DMS79 (cell line): ENCODE results near the gene PGK1.
"Not testable (repeated sequence)": the region's sequence is repeated elsewhere in the genome, so short reads cannot be mapped to it uniquely, and the experiment has no call there.

Source experiments
- DNase-seq: peaks from one replicate; lab custom pipeline; 2025; lab: John Stamatoyannopoulos, UW

The PGK1 gene

GRCh38 chrX:78116365-78116764 is 12.3 kb downstream of the PGK1 start:
- no peak for DNase-seq

GRCh38 chrX:78116766-78117165 is 12.7 kb downstream of the PGK1 start:
- no peak for DNase-seq

- no peak for DNase-seq
Observed at GRCh38 chrX:78118628-78119027, 14.6 kb downstream of the PGK1 start.

DNA sequence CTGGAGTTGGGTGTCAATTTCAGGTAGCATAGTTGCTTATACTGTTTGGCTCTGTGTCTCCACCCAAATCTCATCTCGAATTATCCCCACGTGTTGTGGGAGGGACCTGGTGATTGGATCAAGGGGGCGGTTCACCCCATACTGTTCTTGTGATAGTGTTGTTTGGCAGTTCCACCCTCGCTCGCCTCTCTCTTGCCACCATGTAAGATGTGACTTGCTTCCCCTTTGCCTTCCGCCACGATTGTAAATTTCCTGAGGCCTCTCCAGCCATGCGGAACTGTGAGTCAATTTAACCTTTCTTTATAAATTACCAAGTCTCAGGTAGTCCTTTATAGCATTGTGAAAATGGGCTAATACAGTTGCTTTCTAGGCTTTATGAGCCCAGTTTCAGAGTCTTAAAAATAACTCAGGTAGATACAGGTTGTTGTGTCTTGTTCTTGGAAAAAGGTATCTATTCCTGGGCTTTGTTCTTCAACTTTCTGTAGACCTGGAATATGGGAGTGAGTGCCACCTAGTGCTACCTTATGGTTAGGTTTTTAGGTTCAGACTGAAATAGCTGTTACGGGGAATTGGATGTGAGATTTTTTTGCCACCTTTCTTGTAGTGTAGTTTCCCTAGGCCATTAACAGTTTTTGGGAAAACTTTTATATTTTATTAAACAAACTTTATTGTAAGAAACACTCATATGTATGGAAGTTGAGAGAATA is 15.6 kb downstream of the PGK1 start:
- DNase-seq, result no peak

DNA sequence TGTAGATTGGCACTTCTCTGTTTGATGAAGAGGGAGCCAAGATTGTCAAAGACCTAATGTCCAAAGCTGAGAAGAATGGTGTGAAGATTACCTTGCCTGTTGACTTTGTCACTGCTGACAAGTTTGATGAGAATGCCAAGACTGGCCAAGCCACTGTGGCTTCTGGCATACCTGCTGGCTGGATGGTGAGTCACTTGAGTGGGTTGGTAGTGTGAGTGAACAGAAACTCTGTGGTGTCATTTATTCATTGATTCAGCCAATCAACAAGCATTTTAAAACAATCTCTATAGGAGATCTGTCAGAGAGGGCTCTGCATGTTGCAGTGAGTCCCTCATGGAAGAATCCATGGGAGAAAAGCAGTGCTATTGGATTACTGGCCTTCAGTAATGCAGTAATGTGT is 19.1 kb downstream of the PGK1 start:
- no peak for DNase-seq

DNA sequence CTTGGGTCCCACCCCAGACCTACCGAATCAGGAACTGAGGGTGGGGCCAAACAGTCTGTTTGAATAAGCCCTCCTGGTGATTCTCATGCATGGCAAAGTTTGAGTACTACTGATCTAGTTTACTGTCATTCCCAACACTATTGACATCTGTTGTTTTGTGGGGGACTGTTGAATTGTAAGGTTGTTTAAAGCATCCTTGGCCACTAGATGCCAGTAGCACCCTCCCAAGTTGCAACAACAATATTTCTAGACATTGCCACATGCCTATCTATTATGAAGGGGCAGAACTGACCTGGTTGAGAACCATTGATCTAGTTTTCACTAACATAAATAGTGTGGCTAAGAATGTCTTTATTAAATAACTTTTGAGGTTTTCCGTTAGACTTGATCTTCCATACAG is 20.3 kb downstream of the PGK1 start:
- DNase-seq, result no peak

- no peak for DNase-seq
Observed at GRCh38 chrX:78125148-78125547, 21.1 kb downstream of the PGK1 start.

DNA sequence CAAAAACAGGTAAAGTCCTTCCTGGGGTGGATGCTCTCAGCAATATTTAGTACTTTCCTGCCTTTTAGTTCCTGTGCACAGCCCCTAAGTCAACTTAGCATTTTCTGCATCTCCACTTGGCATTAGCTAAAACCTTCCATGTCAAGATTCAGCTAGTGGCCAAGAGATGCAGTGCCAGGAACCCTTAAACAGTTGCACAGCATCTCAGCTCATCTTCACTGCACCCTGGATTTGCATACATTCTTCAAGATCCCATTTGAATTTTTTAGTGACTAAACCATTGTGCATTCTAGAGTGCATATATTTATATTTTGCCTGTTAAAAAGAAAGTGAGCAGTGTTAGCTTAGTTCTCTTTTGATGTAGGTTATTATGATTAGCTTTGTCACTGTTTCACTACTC is 21.7 kb downstream of the PGK1 start:
- not testable (repeated sequence) for DNase-seq

- no peak for DNase-seq
Observed at GRCh38 chrX:78129714-78130113, 25.7 kb downstream of the PGK1 start.

GRCh38 chrX:78130396-78130795 is 26.3 kb downstream of the PGK1 start:
- DNase-seq, result no peak

DNA sequence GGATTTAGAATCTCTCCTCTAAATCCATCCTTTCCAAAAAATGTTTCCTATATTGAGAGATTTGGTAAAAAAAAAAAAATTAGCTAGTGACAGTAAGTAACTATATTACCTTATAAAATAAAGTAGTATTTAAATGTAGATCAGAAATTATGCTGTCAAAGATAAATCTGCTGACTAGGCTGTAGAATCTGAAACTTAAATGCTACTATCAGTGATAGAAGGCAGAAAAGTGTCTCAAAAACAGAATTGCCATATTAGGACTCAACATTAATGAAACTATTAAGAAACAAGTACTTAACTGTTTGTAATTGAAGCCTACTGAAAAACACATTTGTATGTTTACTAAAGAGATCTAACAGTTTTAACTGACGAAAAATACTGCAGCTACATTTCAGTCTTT is 27.1 kb downstream of the PGK1 start:
- no peak for DNase-seq

DNA sequence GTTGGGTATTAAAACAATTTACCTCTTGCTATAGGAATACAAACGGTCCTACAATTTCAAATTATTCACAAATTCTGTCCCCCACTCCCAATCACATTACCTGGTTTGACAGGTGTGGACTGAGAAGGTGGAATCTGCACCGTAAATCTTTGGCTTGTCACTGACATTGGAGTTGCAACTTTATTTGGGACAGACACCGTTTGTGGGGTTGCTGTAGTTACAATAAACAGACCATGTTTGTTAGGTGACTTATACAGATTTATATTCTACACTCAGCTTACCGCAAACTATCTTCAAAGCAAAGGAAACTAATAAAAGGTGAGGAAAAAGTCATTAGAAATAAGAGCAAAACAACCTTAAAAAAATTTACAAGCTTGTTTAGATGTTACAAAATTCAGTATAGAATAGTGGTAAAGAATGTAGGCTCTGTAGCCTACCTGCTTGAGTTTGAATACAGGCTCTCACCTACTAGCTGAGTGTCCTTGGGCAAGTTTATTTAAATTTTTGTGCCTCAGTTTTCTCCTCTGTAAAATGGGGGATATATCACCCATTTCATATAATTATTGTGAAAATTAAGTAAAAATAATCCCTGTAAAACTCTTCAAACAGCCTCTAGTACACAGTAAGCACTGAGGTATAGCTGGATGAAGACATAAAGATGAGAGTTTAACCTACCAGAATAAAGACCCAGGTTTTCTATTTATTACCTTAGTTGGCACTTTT is 29.4 kb downstream of the PGK1 start:
- DNase-seq, result no peak

GRCh38 chrX:78139160-78140123 is 35.4 kb downstream of the PGK1 start, which contains the start of gene TAF9B:
TAF9B (minus strand) TSS chrX:78139650; CDS start chrX:78139611, 39 bp downstream.
- DNase-seq, result peak; percentile 74

DNA sequence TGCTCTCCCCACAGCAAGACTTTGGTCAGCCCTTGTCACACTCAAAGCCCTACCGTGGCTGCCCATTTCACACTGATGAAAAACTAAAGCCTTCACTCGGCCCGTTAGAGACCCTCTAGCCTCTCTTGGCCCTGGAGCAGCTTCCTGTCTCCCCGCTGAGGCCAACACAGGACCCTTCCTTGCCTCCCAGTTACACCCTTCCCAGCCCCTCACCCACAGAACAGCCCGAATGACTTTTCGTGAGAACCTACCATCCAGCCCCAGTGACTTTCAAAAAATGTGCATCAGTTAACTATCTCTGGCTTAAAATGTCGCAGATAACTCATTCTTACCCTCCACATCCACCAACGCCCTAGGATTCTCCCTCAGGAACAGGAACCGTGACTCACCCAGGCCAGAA is 36.2 kb downstream of the PGK1 start:
- DNase-seq, result no peak

DNA sequence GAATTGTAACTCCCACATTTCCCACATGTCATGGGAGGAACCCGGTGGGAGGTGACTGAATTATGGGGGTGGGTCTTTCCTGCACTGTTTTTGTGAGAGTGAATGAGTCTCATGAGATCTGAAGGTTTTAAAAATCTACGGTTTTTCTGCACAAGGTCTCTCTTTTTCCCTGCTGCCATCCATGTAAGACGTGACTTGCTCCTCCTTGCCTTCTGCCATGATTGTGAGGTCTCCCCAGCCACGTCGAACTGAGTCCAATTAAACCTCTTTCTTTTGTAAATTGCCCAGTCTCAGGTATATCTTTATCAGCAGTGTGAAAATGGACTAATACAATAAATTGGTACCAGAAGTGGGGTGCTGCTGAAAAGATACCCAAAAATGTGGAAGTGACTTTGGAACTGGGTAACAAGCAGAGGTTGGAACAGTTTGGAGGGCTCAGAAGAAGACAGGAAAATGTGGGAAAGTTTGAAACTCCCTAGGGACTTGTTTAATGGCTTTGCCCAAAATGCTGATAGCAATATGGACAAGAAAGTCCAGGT is 43.0 kb downstream of the PGK1 start:
- not testable (repeated sequence) for DNase-seq

- DNase-seq, result not testable (repeated sequence)
Observed at GRCh38 chrX:78157373-78157772, 53.3 kb downstream of the PGK1 start.

DNA sequence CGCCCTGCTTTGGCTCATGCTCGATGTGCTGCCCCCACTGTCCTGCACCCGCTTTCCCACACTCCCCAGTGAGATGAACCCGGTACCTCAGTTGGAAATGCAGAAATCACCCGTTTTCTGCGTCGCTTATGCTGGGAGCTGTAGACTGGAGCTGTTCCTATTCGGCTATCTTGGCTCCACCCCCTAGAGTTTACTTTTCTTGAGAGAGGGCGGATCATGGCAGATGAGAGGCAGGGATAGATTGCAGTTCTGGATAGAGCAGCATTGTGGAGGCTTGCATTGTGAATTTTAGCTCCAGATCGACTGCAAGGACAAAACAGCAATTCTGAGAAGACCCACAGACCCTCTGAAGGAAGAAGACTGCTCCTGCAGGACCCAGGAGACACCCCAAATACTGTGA is 53.8 kb downstream of the PGK1 start:
- DNase-seq, result not testable (repeated sequence)

GRCh38 chrX:78160711-78161110 is 56.7 kb downstream of the PGK1 start:
- DNase-seq, result not testable (repeated sequence)

DNA sequence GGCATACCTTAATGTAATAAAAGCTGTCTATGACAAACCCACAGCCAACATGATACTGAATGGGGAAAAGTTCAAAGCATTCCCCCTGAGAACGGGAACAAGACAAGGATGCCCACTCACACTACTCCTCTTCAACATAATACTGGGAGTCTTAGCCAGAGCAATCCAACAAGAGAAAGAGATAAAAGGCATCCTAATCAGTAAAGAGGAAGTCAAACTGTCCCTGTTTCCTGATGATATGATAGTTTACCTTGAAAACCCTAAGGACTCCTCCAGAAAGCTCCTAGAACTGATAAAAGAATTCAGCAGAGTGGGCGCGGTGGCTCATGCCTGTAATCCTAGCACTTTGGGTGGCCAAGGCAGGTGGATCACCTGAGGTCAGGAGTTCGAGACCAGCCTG is 59.1 kb downstream of the PGK1 start:
- DNase-seq, result not testable (repeated sequence)

- DNase-seq, result no peak
Observed at GRCh38 chrX:78165425-78165824, 61.4 kb downstream of the PGK1 start.

GRCh38 chrX:78168065-78168464 is 64.0 kb downstream of the PGK1 start:
- DNase-seq, result no peak
